H1 (cell line): ENCODE measurements around the gene COL5A1. TPM values are rescaled to one million over a fixed set of nuclear protein-coding genes. Genes with fewer than 3 reads are reported as not detected.

ENCODE experiments used
- CTCF ChIA-PET: fragments of 300-600 bp; sonication (Branson Sonifier 250); formaldehyde crosslinking; loops from one replicate; lab custom pipeline; 2021; ENCODE audit not compliant: partially characterized antibody; lab: Charles Lee
- POLR2A ChIA-PET: fragments of 300-600 bp; sonication (Branson Sonifier 250); formaldehyde crosslinking; loops from one replicate; lab custom pipeline; 2021; ENCODE audit warnings: inconsistent platforms; ENCODE audit not compliant: partially characterized antibody; lab: Charles Lee
- DNase-seq, 2 experiments: peaks; one replicate each; pipeline versions ENCODE4 v3.0.0 to v3.0.0-alpha.2; 2010 to 2022; ENCODE audit warnings: low spot score in 2 of 2, low read depth in 1 of 2, mixed read lengths in 1 of 2
- FAIRE-seq: peaks from 2 replicates; lab custom pipeline; 2011; peaks lifted over from hg19 to GRCh38; lab: Jason Lieb, UNC
- H2AFZ ChIP-seq: 2 replicates; pipeline ENCODE4 v1.8.1; 2012; ENCODE audit warnings: low read length, inconsistent platforms
- H2AK5ac ChIP-seq: 2 replicates; pipeline ENCODE4 v1.6.1; 2013; ENCODE audit warnings: low read depth, low read length
- H2BK120ac ChIP-seq: replicated peaks from 2 replicates; pipeline ENCODE3; 2013; ENCODE audit warnings: low read depth, low read length, inconsistent platforms
- H2BK12ac ChIP-seq: 2 replicates; pipeline ENCODE4 v1.6.1; 2013; ENCODE audit warnings: low read depth, low read length
- H2BK15ac ChIP-seq: 2 replicates; pipeline ENCODE4 v1.6.1; 2013; ENCODE audit warnings: low read length
- H2BK20ac ChIP-seq: 2 replicates; pipeline ENCODE4 v1.6.1; 2013; ENCODE audit warnings: low read length
- H2BK5ac ChIP-seq: 2 replicates; pipeline ENCODE4 v1.6.1; 2013; ENCODE audit warnings: low read depth, low read length
- H3K14ac ChIP-seq: 2 replicates; pipeline ENCODE4 v1.6.1; 2013; ENCODE audit warnings: inconsistent platforms; ENCODE audit not compliant: insufficient read length
- H3K18ac ChIP-seq: 2 replicates; pipeline ENCODE4 v1.6.1; 2013; ENCODE audit warnings: low read length; ENCODE audit errors: extremely low read depth
- H3K23ac ChIP-seq: 2 replicates; pipeline ENCODE4 v1.6.1; 2013; ENCODE audit warnings: inconsistent platforms; ENCODE audit not compliant: insufficient read length
- H3K23me2 ChIP-seq: 2 replicates; pipeline ENCODE4 v1.6.1; 2013; ENCODE audit warnings: low read depth, low read length
- H3K27ac ChIP-seq: 2 replicates; pipeline ENCODE4 v1.6.1; 2011; ENCODE audit warnings: low read depth, low read length, inconsistent platforms
- H3K27me3 ChIP-seq, 4 experiments: replicated peaks in 1 of 4; 1 replicate in 1 of 4; 2 replicates in 3 of 4; pipeline versions ENCODE4 v1.6.1 to v1.8.1; 2011 to 2013; ENCODE audit warnings: low read length in 3 of 4, mild to moderate bottlenecking in 3 of 4, inconsistent platforms in 2 of 4, mixed read lengths in 2 of 4, moderate library complexity in 1 of 4; ENCODE audit not compliant: control insufficient read depth in 3 of 4, insufficient read depth in 3 of 4; ENCODE audit errors: extremely low read depth in 1 of 4
- H3K36me3 ChIP-seq, 4 experiments: 2 replicates each; pipeline versions ENCODE4 v1.6.1 to v1.8.1; 2011 to 2013; ENCODE audit warnings: mild to moderate bottlenecking in 4 of 4, low read length in 3 of 4, moderate library complexity in 2 of 4, control low read depth in 1 of 4, inconsistent platforms in 1 of 4; ENCODE audit not compliant: insufficient read depth in 4 of 4, control insufficient read depth in 2 of 4
- H3K4ac ChIP-seq: replicated peaks from 2 replicates; pipeline ENCODE3; 2013; ENCODE audit warnings: low read length, low read depth, mixed read lengths, inconsistent platforms; ENCODE audit not compliant: insufficient read length
- H3K4me1 ChIP-seq, 4 experiments: replicated peaks in 1 of 4; 1 replicate in 1 of 4; 2 replicates in 3 of 4; pipeline versions ENCODE4 v1.6.1 to v1.8.1; 2011 to 2013; ENCODE audit warnings: low read length in 3 of 4, inconsistent platforms in 2 of 4, mixed read lengths in 1 of 4; ENCODE audit not compliant: insufficient read depth in 4 of 4, control insufficient read depth in 3 of 4
- H3K4me2 ChIP-seq, 2 experiments: 2 replicates each; pipeline versions ENCODE4 v1.6.1 to v1.8.1; 2011 to 2013; ENCODE audit warnings: low read depth in 2 of 2, low read length in 2 of 2, control low read depth in 1 of 2, inconsistent platforms in 1 of 2, mild to moderate bottlenecking in 1 of 2; ENCODE audit not compliant: insufficient read depth in 1 of 2
- H3K4me3 ChIP-seq, 4 experiments: fragments of 200-600, 300-600 bp in 1 of 4; sonication (generic), shearing (Covaris generic), sonication (Bioruptor Twin) in 1 of 4; 2 replicates each; pipeline versions ENCODE4 v1.5.1 to v1.8.1; 2011 to 2016; ENCODE audit warnings: low read length in 4 of 4, low read depth in 3 of 4, control low read depth in 2 of 4, inconsistent platforms in 2 of 4, mild to moderate bottlenecking in 2 of 4, mixed read lengths in 1 of 4, moderate library complexity in 1 of 4; ENCODE audit not compliant: insufficient read depth in 2 of 4; ENCODE audit errors: extremely low read depth in 1 of 4
- H3K56ac ChIP-seq: replicated peaks from 2 replicates; pipeline ENCODE3; 2013; ENCODE audit warnings: low read depth, mild to moderate bottlenecking, mixed read lengths, low read length, inconsistent platforms; ENCODE audit not compliant: insufficient read length
- H3K79me1 ChIP-seq: 2 replicates; pipeline ENCODE4 v1.6.1; 2013; ENCODE audit warnings: low read depth, low read length, control low read depth
- H3K79me2 ChIP-seq, 2 experiments: 2 replicates each; pipeline versions ENCODE4 v1.6.1 to v1.8.1; 2012 to 2013; ENCODE audit warnings: low read length in 2 of 2, mild to moderate bottlenecking in 2 of 2, inconsistent platforms in 1 of 2; ENCODE audit not compliant: insufficient read depth in 2 of 2, control insufficient read depth in 1 of 2
- H3K9ac ChIP-seq, 4 experiments: replicated peaks in 1 of 4; 1 replicate in 1 of 4; 2 replicates in 3 of 4; pipeline versions ENCODE4 v1.6.1 to v1.8.1; 2011 to 2013; ENCODE audit warnings: low read depth in 3 of 4, low read length in 3 of 4, control low read depth in 2 of 4, mild to moderate bottlenecking in 2 of 4, moderate library complexity in 2 of 4, inconsistent platforms in 1 of 4; ENCODE audit errors: extremely low read depth in 1 of 4
- H3K9me3 ChIP-seq, 2 experiments: 2 replicates each; pipeline versions ENCODE4 v1.6.1 to v1.8.1; 2012 to 2013; ENCODE audit warnings: mild to moderate bottlenecking in 2 of 2, moderate library complexity in 2 of 2, control low read depth in 1 of 2, inconsistent platforms in 1 of 2, low read depth in 1 of 2, low read length in 1 of 2, mixed read lengths in 1 of 2; ENCODE audit not compliant: insufficient read depth in 2 of 2
- H4K20me1 ChIP-seq, 2 experiments: replicated peaks in 1 of 2; 2 replicates each; pipeline versions ENCODE3 to v1.8.1; 2011 to 2013; ENCODE audit warnings: inconsistent platforms in 2 of 2, low read length in 2 of 2, mild to moderate bottlenecking in 1 of 2; ENCODE audit not compliant: insufficient read depth in 2 of 2, control insufficient read depth in 1 of 2
- H4K5ac ChIP-seq: 2 replicates; pipeline ENCODE4 v1.6.1; 2013; ENCODE audit warnings: low read length, low read depth, mixed read lengths, inconsistent platforms; ENCODE audit not compliant: insufficient read length
- H4K8ac ChIP-seq: 2 replicates; pipeline ENCODE4 v1.8.0; 2013; ENCODE audit warnings: mild to moderate bottlenecking, moderate library complexity, low read length, inconsistent platforms; ENCODE audit not compliant: insufficient read depth; ENCODE audit errors: extremely low read depth
- H4K91ac ChIP-seq: replicated peaks from 2 replicates; pipeline ENCODE3; 2013; ENCODE audit warnings: low read length, mixed read lengths, inconsistent platforms; ENCODE audit not compliant: insufficient read length
- ATF3 ChIP-seq: IDR thresholded peaks from 2 replicates; pipeline ENCODE4 v1.6.1; 2011; ENCODE audit warnings: low read depth, mild to moderate bottlenecking, low read length; ENCODE audit not compliant: insufficient read depth
- CHD2 ChIP-seq: IDR thresholded peaks from 2 replicates; pipeline ENCODE4 v1.6.1; 2012; ENCODE audit warnings: low read length, improper control_type of control experiment
- CTCF ChIP-seq, 3 experiments: IDR thresholded peaks; 1 replicate in 2 of 3; 2 replicates in 1 of 3; pipeline versions ENCODE4 v1.5.1 to v1.6.1; 2011; ENCODE audit warnings: low read length in 3 of 3, mild to moderate bottlenecking in 3 of 3, inconsistent platforms in 2 of 3, low read depth in 1 of 3, moderate library complexity in 1 of 3; ENCODE audit not compliant: insufficient read depth in 1 of 3; ENCODE audit errors: control extremely low read depth in 1 of 3
- EP300 ChIP-seq, 2 experiments: IDR thresholded peaks; 1 replicate in 1 of 2; 2 replicates in 1 of 2; pipeline ENCODE4 v1.6.1; 2011 to 2012; ENCODE audit warnings: low read depth in 2 of 2, low read length in 2 of 2, mild to moderate bottlenecking in 2 of 2, borderline replicate concordance in 1 of 2, inconsistent platforms in 1 of 2, moderate library complexity in 1 of 2
- KDM1A ChIP-seq: fragments of 200-600, 300-600 bp; sonication (generic); IDR thresholded peaks from 2 replicates; pipeline ENCODE4 v1.7.1; 2016; ENCODE audit warnings: mild to moderate bottlenecking, low read length, borderline replicate concordance
- RNF2 ChIP-seq: fragments of 200-900, 300-1000 bp; sonication (generic); IDR thresholded peaks from 2 replicates; pipeline ENCODE4 v1.7.1; 2016; ENCODE audit warnings: borderline replicate concordance, low read depth, mild to moderate bottlenecking, antibody characterized with exemption, low read length; ENCODE audit not compliant: poor library complexity, severe bottlenecking; ENCODE audit errors: missing control alignments
- TEAD4 ChIP-seq: IDR thresholded peaks from 2 replicates; pipeline ENCODE4 v1.6.1; 2012; ENCODE audit warnings: low read depth, low read length, inconsistent platforms, mixed read lengths
- USF2 ChIP-seq: IDR thresholded peaks from 2 replicates; pipeline ENCODE4 v1.6.1; 2011; ENCODE audit warnings: low read length, improper control_type of control experiment
- WGBS, 2 experiments: shearing (Covaris generic) in 1 of 2; methylation state at CpG; one replicate each; pipeline versions ENCODE4 v1.1.6 to v1.1.7; 2013 to 2015; ENCODE audit warnings: low lambda C conversion rate in 2 of 2, mixed read lengths in 2 of 2, inconsistent platforms in 1 of 2, low coverage in 1 of 2, missing lambda C conversion rate in 1 of 2; ENCODE audit not compliant: insufficient replicate concordance in 2 of 2, insufficient coverage in 1 of 2, insufficient read length in 1 of 2; ENCODE audit errors: extremely low coverage in 1 of 2, missing lambda C conversion rate in 1 of 2; 5-methylcytosine and 5-hydroxymethylcytosine counted together
- polyA plus RNA-seq, 7 experiments: library from polyadenylated mRNA; depleted of rRNA in 3 of 7; stranded (reverse) in 5 of 7; unstranded in 2 of 7; fragments of >200 nt in 5 of 7; fragments of 200-250 nt in 2 of 7; gene quantifications; 1 replicate in 5 of 7; 2 replicates in 1 of 7; 4 replicates in 1 of 7; pipeline versions ENCODE4 v1.2.1 to v1.2.3, GENCODE V29; 2011 to 2013; ENCODE audit warnings: missing spikeins in 2 of 7, mixed read lengths in 2 of 7
- total RNA-seq: library from RNA; stranded (reverse); fragmentation: NEBNext Ultra II Directional; extraction: Animal tissue kit (Norgen Biotek cat#: 25700); gene quantifications from 2 replicates; pipeline ENCODE4 v1.2.1, GENCODE V29; 2021

The COL5A1 gene
- total and polyA plus RNA-seq, 2 of the 8 experiments (the other 6 are each of a cell fraction or from before 2014, with no cell fraction given): 3.8 to 12.0 TPM

DNA sequence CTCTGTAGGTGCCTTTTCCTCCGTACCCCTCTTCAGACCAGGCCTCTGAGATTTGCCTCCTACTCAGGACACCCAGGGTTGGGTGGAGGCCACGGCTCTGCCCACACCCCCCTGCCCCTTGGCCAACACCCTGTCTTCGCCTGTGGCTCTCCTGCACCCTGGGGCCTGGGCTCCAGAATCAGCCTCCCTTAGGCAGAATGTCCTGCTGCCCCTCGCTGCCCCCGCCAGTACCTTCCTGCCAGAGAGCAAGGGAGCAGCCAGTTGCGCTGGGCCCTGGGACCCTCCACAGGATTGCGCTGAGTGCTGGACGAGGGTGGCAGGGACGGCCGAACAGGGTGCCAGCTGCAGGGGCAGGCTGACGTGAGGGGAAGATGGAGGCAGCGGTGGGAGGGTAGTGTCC lies 53.5 kb downstream of the COL5A1 start:
- H3K18ac ChIP-seq: no peak overlapping the region
- H3K4ac ChIP-seq: no peak overlapping the region
- H4K8ac ChIP-seq: peak overlapping the region; percentile 39; the same call in 1 of the 2 replicates
- no peak for FAIRE-seq
- H2BK120ac ChIP-seq: no peak overlapping the region
- peaks cover 0 to 3% of the 10 kb centered on the region in 2 experiments for H4K20me1 ChIP-seq
- no peak overlapping the region for H3K56ac ChIP-seq
- H2BK15ac ChIP-seq: no peak overlapping the region
- H3K79me2 ChIP-seq: no peaks in the 10 kb centered on the region
- ChIA-PET CTCF (interaction anchor here (1.3 to 1.4 kb wide), 2 partner anchors 35 to 45 kb away, joined by 3 to 4 read pairs; no protein-coding TSS in a partner anchor), POLR2A (no interaction called here)
- 88% methylated on average over 8 of the region's 12 CpGs; no CpG with 5 or more reads in 1 of the 2 experiments for WGBS, 2 experiments
- H3K4me2 ChIP-seq: no peak overlapping the region
- no peak overlapping the region for H3K9ac ChIP-seq
- H2BK20ac ChIP-seq: no peak overlapping the region
- H4K5ac ChIP-seq: no peak overlapping the region
- DNase-seq: no peak
- no peaks in the 10 kb centered on the region; the same call in 1 of the 2 replicates for H3K79me1 ChIP-seq
- no peak overlapping the region for H3K4me3 ChIP-seq
- no peak overlapping the region for H2AFZ ChIP-seq
- H3K9me3 ChIP-seq: no peaks in the 10 kb centered on the region
- no peak overlapping the region for H3K23ac ChIP-seq
- H4K91ac ChIP-seq: no peak overlapping the region
- H3K23me2 ChIP-seq: no peaks in the 10 kb centered on the region
- no peak overlapping the region for H2AK5ac ChIP-seq
- H2BK5ac ChIP-seq: no peak overlapping the region
- peaks cover 0 to 10% (median 3%) of the 10 kb centered on the region in 4 experiments; a peak in 4 of 7 replicates for H3K4me1 ChIP-seq
- no peak overlapping the region for H3K14ac ChIP-seq
- H3K27ac ChIP-seq: no peak overlapping the region
- no peaks in the 10 kb centered on the region for H3K27me3 ChIP-seq
- no peak overlapping the region for H2BK12ac ChIP-seq
- no peaks in the 10 kb centered on the region for H3K36me3 ChIP-seq
- TF ChIP-seq ATF3: no peak
- TF ChIP-seq EP300 (IDR thresholded peaks at IDR 0.05; ENCODE audit: borderline replicate concordance in 1 of 2, low read depth in 2 of 2, low read length in 2 of 2): no peak
- TF ChIP-seq RNF2: no peak
- TF ChIP-seq TEAD4: no peak
- TF ChIP-seq KDM1A: no peak
- no peak for TF ChIP-seq USF2
- no peak for TF ChIP-seq CHD2
- TF ChIP-seq CTCF (IDR thresholded peaks at IDR 0.05; ENCODE audit: control extremely low read depth in 1 of 3, insufficient read depth in 1 of 3, low read depth in 1 of 3, low read length in 3 of 3): no peak
